ENCODE measurements around the gene PTPRN. TPM values are rescaled to one million over a fixed set of nuclear protein-coding genes. Genes with fewer than 3 reads are reported as not detected.
A peak's percentile ranks its signal among the peaks of the same experiment; 100 is the strongest.

PTPRN gene
- total RNA-seq, 1 donor from 2014 or later = 0.60 TPM

DNA sequence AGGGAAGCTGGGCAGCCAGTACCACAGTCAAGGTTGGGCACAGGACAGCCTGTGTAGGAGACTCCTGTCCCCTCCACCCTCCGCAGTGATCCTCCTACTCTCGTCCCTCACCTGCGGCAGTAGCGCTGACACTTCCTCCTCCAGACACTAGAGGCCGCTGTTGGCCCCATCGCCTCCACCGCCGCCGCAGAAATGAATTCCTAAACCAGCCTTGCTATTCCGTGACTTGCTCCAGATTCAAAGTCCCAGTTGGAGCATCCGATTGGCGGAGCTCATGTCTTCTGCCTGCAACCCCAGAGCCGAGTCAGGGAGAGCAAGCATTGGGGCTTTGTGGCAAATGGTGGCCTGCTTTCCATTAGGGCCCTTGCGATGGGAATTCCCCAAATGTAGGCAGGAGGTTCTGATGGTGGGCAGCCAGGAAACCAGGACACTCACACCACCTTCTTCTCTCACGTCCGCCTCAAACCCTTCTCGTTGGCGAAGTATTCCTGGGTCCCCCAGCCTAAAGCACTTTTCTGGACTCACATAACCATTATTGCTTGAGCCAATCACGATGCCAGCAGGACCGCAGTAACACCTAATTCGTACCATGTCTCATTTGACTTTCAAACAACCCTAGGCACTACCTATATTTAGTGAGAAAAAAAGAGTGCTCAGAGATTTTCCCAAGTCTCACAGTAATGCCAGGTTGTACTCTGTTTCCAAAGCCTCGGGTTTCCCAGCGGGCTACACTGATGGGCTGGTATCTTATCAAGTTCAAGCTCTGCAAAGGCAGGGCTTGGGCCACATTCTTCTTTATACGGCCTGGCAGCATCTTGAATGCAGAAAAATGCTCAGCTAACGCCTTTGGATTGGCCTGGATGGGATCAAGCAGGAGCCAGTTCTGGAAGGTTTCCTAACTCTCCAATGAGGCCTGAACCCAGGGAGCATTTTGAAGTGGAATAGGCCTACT is 31.2 kb downstream of the PTPRN start:
- Mint-ChIP-seq H3K9me3 (no peaks in the 10 kb centered on the region), H3K27me3 (ENCODE audit: insufficient read depth, low read depth) (peaks cover 15% of the 10 kb centered on the region), H3K36me3 (peaks cover 4% of the 10 kb centered on the region), H3K4me3 (peak overlapping the region; percentile 87), H3K27ac (no peak overlapping the region), H3K4me1 (peaks cover 36% of the 10 kb centered on the region)
- Histone ChIP-seq H3K27me3 (peaks cover 7% of the 10 kb centered on the region), H3K4me3 (peak overlapping the region; percentile 12), H3K79me2 (ENCODE audit: low read depth) (no peaks in the 10 kb centered on the region), H3K36me3 (no peaks in the 10 kb centered on the region), H2AFZ (replicated peaks) (peak overlapping the region; percentile 54), H3K9ac (no peak overlapping the region), H3K4me1 (peaks cover 15% of the 10 kb centered on the region), H3F3A (ENCODE audit: low read depth) (peaks cover 13% of the 10 kb centered on the region), H4K20me1 (ENCODE audit: low read depth) (no peaks in the 10 kb centered on the region), H3K4me2 (peak overlapping the region; percentile 79), H3K9me3 (ENCODE audit: low read depth) (no peaks in the 10 kb centered on the region), H3K27ac (no peak overlapping the region)
- TF ChIP-seq EZH2phosphoT487 (IDR thresholded peaks at IDR 0.05) (no peak), EZH2 (IDR thresholded peaks at IDR 0.05) (peak; percentile 55)
- TF ChIP-seq, protein P1, sequence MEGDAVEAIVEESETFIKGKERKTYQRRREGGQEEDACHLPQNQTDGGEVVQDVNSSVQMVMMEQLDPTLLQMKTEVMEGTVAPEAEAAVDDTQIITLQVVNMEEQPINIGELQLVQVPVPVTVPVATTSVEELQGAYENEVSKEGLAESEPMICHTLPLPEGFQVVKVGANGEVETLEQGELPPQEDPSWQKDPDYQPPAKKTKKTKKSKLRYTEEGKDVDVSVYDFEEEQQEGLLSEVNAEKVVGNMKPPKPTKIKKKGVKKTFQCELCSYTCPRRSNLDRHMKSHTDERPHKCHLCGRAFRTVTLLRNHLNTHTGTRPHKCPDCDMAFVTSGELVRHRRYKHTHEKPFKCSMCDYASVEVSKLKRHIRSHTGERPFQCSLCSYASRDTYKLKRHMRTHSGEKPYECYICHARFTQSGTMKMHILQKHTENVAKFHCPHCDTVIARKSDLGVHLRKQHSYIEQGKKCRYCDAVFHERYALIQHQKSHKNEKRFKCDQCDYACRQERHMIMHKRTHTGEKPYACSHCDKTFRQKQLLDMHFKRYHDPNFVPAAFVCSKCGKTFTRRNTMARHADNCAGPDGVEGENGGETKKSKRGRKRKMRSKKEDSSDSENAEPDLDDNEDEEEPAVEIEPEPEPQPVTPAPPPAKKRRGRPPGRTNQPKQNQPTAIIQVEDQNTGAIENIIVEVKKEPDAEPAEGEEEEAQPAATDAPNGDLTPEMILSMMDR (IDR thresholded peaks at IDR 0.05) = peak; percentile 94
- peak; percentile 83 for DNase-seq (ENCODE audit: low spot score)

DNA sequence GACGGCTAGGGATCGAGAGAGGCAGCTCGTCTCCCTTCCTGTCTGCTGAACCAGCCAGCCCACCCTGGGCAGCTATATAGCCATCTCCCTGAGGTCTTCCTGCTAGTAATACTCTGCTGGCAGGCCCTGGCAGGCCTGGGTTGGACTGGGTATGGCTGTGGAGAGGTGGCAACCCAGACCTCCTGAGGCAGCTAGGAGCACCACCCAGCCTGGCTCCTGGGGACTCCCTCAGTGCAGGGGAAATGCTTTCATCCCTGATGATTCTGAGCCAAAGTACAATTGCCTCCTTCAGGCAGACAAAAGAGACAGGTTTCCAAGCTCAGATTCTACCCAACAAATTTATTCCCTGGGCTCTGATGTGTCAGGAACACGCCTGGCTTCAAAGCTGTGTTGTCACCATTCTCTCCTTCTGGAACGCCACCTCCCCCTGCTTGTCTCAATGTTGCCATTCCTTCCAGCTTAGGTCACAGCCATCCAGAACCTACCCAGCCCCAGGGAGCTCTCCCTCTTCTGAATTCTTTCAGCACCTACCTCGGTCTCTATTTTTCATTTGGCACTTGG is 34.8 kb downstream of the PTPRN start:
- no peak overlapping the region for H3K4me3 Mint-ChIP-seq
- no peak overlapping the region for H3K4me3 ChIP-seq
- no peaks in the 10 kb centered on the region for H3K9me3 Mint-ChIP-seq
- no peaks in the 10 kb centered on the region for H3K36me3 Mint-ChIP-seq
- peaks cover 13% of the 10 kb centered on the region for H3F3A ChIP-seq (ENCODE audit: low read depth)
- H3K27me3 ChIP-seq = peaks cover 14% of the 10 kb centered on the region
- H3K4me1 Mint-ChIP-seq = peaks cover 21% of the 10 kb centered on the region
- no peaks in the 10 kb centered on the region for H4K20me1 ChIP-seq (ENCODE audit: low read depth)
- H3K27ac Mint-ChIP-seq = no peak overlapping the region
- H3K4me2 ChIP-seq = no peak overlapping the region
- no peak overlapping the region for H3K9ac ChIP-seq
- no peaks in the 10 kb centered on the region for H3K9me3 ChIP-seq (ENCODE audit: low read depth)
- H3K79me2 ChIP-seq (ENCODE audit: low read depth) = no peaks in the 10 kb centered on the region
- no peak overlapping the region for H3K27ac ChIP-seq
- H3K27me3 Mint-ChIP-seq (ENCODE audit: insufficient read depth, low read depth) = peaks cover 19% of the 10 kb centered on the region
- no peaks in the 10 kb centered on the region for H3K36me3 ChIP-seq
- H3K4me1 ChIP-seq = peaks cover 12% of the 10 kb centered on the region
- no peak for TF ChIP-seq EZH2phosphoT487 (IDR thresholded peaks at IDR 0.05)
- TF ChIP-seq, protein P1 (IDR thresholded peaks at IDR 0.05) = no peak
- no peak for TF ChIP-seq EZH2 (IDR thresholded peaks at IDR 0.05)
- H2AFZ ChIP-seq (replicated peaks) = no peak overlapping the region
- no peak for DNase-seq (ENCODE audit: low spot score)

DNA sequence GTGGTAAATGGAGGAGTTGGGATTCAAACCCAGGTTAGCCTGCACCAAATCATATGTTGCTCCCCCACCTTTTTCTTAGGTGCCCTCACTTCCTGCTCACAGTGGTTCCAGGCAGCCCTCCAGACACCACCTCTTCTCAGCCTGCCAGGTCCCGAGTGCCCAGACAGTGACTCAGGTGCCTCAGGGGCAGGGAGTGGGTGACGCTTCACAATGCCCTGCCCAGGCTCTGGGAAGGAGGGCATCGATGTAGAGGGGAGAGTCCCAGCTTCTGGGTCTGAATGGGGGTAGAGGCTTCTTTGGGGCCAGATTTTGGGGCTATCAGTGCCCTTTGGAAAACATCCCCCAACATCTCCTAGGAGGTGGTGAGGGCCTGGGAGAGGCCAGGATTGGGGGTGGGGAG is 35.3 kb downstream of the PTPRN start:
- Mint-ChIP-seq H3K4me1 (peaks cover 20% of the 10 kb centered on the region), H3K4me3 (no peak overlapping the region), H3K36me3 (no peaks in the 10 kb centered on the region), H3K27me3 (ENCODE audit: insufficient read depth, low read depth) (peaks cover 19% of the 10 kb centered on the region), H3K27ac (no peak overlapping the region), H3K9me3 (no peaks in the 10 kb centered on the region)
- H3K36me3 ChIP-seq = no peaks in the 10 kb centered on the region
- H3K4me3 ChIP-seq = no peak overlapping the region
- H3K9ac ChIP-seq = no peak overlapping the region
- H4K20me1 ChIP-seq (ENCODE audit: low read depth) = no peaks in the 10 kb centered on the region
- H3K27me3 ChIP-seq = peaks cover 14% of the 10 kb centered on the region
- no peaks in the 10 kb centered on the region for H3K9me3 ChIP-seq (ENCODE audit: low read depth)
- peaks cover 12% of the 10 kb centered on the region for H3K4me1 ChIP-seq
- DNase-seq (ENCODE audit: low spot score) = no peak
- no peak overlapping the region for H3K27ac ChIP-seq
- peaks cover 12% of the 10 kb centered on the region for H3F3A ChIP-seq (ENCODE audit: low read depth)
- no peak overlapping the region for H2AFZ ChIP-seq (replicated peaks)
- TF ChIP-seq, protein P1 (IDR thresholded peaks at IDR 0.05) = no peak
- TF ChIP-seq EZH2 (IDR thresholded peaks at IDR 0.05) (no peak), EZH2phosphoT487 (IDR thresholded peaks at IDR 0.05) (no peak)
- H3K4me2 ChIP-seq = no peak overlapping the region
- no peaks in the 10 kb centered on the region for H3K79me2 ChIP-seq (ENCODE audit: low read depth)

Data from neural progenitor cell (in vitro differentiated cells).